Sigmoid colon (tissue), 4 donors: ENCODE data around the gene NTM.
"Not testable (repeated sequence)": the region's sequence is repeated elsewhere in the genome, so short reads cannot be mapped to it uniquely, and the experiment has no call there.

Experiments
- EP300 ChIP-seq, 4 donors: sonication (generic); formaldehyde crosslinking; IDR thresholded peaks; one replicate each; pipeline ENCODE4 v1.6.1; 2017; ENCODE audit warnings: antibody characterized with exemption in 4 of 4
- POLR2A ChIP-seq, 2 donors: fragments of 450-650 bp; IDR thresholded peaks; one replicate each; pipeline ENCODE4 v1.6.1; 2016; ENCODE audit warnings: antibody characterized with exemption in 2 of 2, mild to moderate bottlenecking in 2 of 2, moderate library complexity in 2 of 2
- POLR2AphosphoS5 ChIP-seq, 4 donors: sonication (generic); formaldehyde crosslinking; IDR thresholded peaks; one replicate each; pipeline ENCODE4 v1.6.1; 2017; ENCODE audit warnings: antibody characterized with exemption in 4 of 4
- TF ChIP-seq, protein P1 (sequence below), 4 experiments: fragments of 450-650 bp in 3 of 4; fragments of 200-600 bp in 1 of 4; IDR thresholded peaks; one replicate each; pipeline ENCODE4 v1.5.1; 2016 to 2019; ENCODE audit warnings: antibody characterized with exemption in 4 of 4, mild to moderate bottlenecking in 3 of 4, moderate library complexity in 2 of 4

DNA sequence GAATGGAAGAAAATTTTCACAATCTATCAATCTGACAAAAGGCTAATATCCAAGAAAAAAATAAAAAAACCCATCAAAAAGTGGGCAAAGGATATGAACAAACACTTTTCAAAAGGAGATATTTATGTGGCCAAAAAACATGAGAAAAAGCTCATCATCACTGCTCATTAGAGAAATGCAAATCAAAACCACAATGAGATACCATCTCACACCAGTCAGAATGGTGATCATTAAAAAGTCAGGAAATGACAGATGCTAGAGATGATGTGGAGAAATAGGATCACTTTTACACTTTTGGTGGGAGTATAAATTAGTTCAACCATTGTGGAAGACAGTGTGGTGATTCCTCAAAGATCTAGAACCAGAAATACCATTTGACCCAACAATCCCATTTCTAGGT is 999.7 kb downstream of the NTM start:
- TF ChIP-seq, protein P1, sequence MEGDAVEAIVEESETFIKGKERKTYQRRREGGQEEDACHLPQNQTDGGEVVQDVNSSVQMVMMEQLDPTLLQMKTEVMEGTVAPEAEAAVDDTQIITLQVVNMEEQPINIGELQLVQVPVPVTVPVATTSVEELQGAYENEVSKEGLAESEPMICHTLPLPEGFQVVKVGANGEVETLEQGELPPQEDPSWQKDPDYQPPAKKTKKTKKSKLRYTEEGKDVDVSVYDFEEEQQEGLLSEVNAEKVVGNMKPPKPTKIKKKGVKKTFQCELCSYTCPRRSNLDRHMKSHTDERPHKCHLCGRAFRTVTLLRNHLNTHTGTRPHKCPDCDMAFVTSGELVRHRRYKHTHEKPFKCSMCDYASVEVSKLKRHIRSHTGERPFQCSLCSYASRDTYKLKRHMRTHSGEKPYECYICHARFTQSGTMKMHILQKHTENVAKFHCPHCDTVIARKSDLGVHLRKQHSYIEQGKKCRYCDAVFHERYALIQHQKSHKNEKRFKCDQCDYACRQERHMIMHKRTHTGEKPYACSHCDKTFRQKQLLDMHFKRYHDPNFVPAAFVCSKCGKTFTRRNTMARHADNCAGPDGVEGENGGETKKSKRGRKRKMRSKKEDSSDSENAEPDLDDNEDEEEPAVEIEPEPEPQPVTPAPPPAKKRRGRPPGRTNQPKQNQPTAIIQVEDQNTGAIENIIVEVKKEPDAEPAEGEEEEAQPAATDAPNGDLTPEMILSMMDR (IDR thresholded peaks at IDR 0.05): not testable (repeated sequence)
- not testable (repeated sequence) for TF ChIP-seq POLR2AphosphoS5, POLR2A, EP300 (IDR thresholded peaks at IDR 0.05)
